PC-9 (cell line): ENCODE results near the gene ZNF429. TPM values are rescaled to one million over a fixed set of nuclear protein-coding genes. Genes with fewer than 3 reads are reported as not detected.

ENCODE experiments used
- BruUV-seq: library from RNA; stranded (reverse); fragments of 400-500 nt; replicated peaks from 2 replicates; lab custom pipeline; 2021; lab: Mats Ljungman, UMichigan
- CTCF ChIA-PET: fragments of 300-600 bp; sonication (Branson Sonifier 250); formaldehyde crosslinking; loops from one replicate; lab custom pipeline; 2022; ENCODE audit warnings: antibody characterized with exemption; lab: Charles Lee
- POLR2A ChIA-PET: fragments of 300-600 bp; sonication (Branson Sonifier 250); formaldehyde crosslinking; loops from one replicate; lab custom pipeline; 2022; ENCODE audit warnings: antibody characterized with exemption; ENCODE audit not compliant: unreplicated experiment; lab: Charles Lee
- DNase-seq, 2 experiments: peaks; one replicate each; pipeline versions ENCODE4 v3.0.0 to v3.0.0-alpha.2; 2015 to 2022; ENCODE audit warnings: mixed read lengths in 1 of 2
- H2AFZ ChIP-seq: fragments of 200-600 bp; sonication (generic); 2 replicates; pipeline ENCODE4 v1.8.1; 2017; ENCODE audit warnings: antibody characterized with exemption
- H3F3A ChIP-seq: fragments of 200-600 bp; sonication (generic); 2 replicates; pipeline ENCODE4 v1.8.1; 2017; ENCODE audit warnings: antibody characterized with exemption, mild to moderate bottlenecking, low read depth; ENCODE audit not compliant: insufficient read depth
- H3K27ac ChIP-seq: fragments of 200-600 bp; sonication (generic); 2 replicates; pipeline ENCODE4 v1.6.1; 2016; ENCODE audit warnings: mixed run types
- H3K27me3 ChIP-seq: fragments of 200-600 bp; sonication (generic); 2 replicates; pipeline ENCODE4 v1.6.1; 2016; ENCODE audit warnings: low read depth, mixed run types; ENCODE audit not compliant: insufficient read depth
- H3K36me3 ChIP-seq: fragments of 200-600 bp; sonication (generic); 2 replicates; pipeline ENCODE4 v1.6.1; 2016; ENCODE audit warnings: low read depth, mixed run types
- H3K4me1 ChIP-seq: fragments of 200-600 bp; sonication (generic); replicated peaks from 2 replicates; pipeline ENCODE4 v1.6.1; 2016; ENCODE audit warnings: mixed run types; ENCODE audit not compliant: insufficient read depth
- H3K4me2 ChIP-seq: fragments of 200-600 bp; sonication (generic); 2 replicates; pipeline ENCODE4 v1.6.1; 2017; ENCODE audit warnings: mixed run types
- H3K4me3 ChIP-seq: fragments of 200-600 bp; sonication (generic); 2 replicates; pipeline ENCODE4 v1.6.1; 2016; ENCODE audit warnings: mixed run types
- H3K79me2 ChIP-seq: fragments of 200-600 bp; sonication (generic); 2 replicates; pipeline ENCODE4 v1.6.1; 2017; ENCODE audit warnings: low read depth, mixed run types
- H3K9me2 ChIP-seq: fragments of 200-600 bp; sonication (generic); 2 replicates; pipeline ENCODE4 v1.8.1; 2017; ENCODE audit warnings: mild to moderate bottlenecking; ENCODE audit not compliant: insufficient read depth
- H3K9me3 ChIP-seq: fragments of 200-600 bp; sonication (generic); 2 replicates; pipeline ENCODE4 v1.8.1; 2016; ENCODE audit warnings: low read depth; ENCODE audit not compliant: insufficient read depth
- H4K20me1 ChIP-seq: fragments of 200-600 bp; sonication (generic); 2 replicates; pipeline ENCODE4 v1.8.1; 2017; ENCODE audit not compliant: insufficient read depth
- EZH2 ChIP-seq: fragments of 200-600 bp; sonication (generic); IDR thresholded peaks from 2 replicates; pipeline ENCODE4 v1.8.0; 2017; ENCODE audit warnings: antibody characterized with exemption, low read depth
- intact Hi-C: fragments of 100-400 bp; cut with micrococcal nuclease; formaldehyde crosslinking; loops from one replicate; pipeline ENCODE4 v1.10.0; 2022; ENCODE audit not compliant: unreplicated experiment
- total RNA-seq: library from RNA; stranded (reverse); gene quantifications from 2 replicates; pipeline ENCODE4 v1.2.3, GENCODE V29; 2021
- TF ChIP-seq, protein P1 (sequence below): fragments of 200-600 bp; sonication (generic); conservative IDR thresholded peaks from 2 replicates; pipeline ENCODE4 v1.6.1; 2017; ENCODE audit warnings: mixed run types, antibody characterized with exemption, mild to moderate bottlenecking, moderate library complexity

Gene ZNF429
- total RNA-seq, 1 experiment from 2014 or later: 10.0 TPM

GRCh38 chr19:21487969-21488368 lies 17.4 kb upstream of the ZNF429 start:
- Histone ChIP-seq H3K4me2 (no peak overlapping the region), H3K9me2 (no peaks in the 10 kb centered on the region), H3F3A (no peaks in the 10 kb centered on the region), H3K36me3 (no peaks in the 10 kb centered on the region), H3K4me1 (no peaks in the 10 kb centered on the region), H3K27ac (no peak overlapping the region), H3K27me3 (no peaks in the 10 kb centered on the region), H3K4me3 (no peak overlapping the region), H4K20me1 (no peaks in the 10 kb centered on the region), H2AFZ (no peak overlapping the region), H3K9me3 (peaks cover 10% of the 10 kb centered on the region), H3K79me2 (no peaks in the 10 kb centered on the region)
- no peak for TF ChIP-seq EZH2
- TF ChIP-seq, protein P1, sequence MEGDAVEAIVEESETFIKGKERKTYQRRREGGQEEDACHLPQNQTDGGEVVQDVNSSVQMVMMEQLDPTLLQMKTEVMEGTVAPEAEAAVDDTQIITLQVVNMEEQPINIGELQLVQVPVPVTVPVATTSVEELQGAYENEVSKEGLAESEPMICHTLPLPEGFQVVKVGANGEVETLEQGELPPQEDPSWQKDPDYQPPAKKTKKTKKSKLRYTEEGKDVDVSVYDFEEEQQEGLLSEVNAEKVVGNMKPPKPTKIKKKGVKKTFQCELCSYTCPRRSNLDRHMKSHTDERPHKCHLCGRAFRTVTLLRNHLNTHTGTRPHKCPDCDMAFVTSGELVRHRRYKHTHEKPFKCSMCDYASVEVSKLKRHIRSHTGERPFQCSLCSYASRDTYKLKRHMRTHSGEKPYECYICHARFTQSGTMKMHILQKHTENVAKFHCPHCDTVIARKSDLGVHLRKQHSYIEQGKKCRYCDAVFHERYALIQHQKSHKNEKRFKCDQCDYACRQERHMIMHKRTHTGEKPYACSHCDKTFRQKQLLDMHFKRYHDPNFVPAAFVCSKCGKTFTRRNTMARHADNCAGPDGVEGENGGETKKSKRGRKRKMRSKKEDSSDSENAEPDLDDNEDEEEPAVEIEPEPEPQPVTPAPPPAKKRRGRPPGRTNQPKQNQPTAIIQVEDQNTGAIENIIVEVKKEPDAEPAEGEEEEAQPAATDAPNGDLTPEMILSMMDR: no peak
- DNase-seq: no peak
- POLR2A ChIA-PET: no interaction called here
- no TSS peak for BruUV-seq
- intact Hi-C loops: no loop called here
- CTCF ChIA-PET: no interaction called here

DNA sequence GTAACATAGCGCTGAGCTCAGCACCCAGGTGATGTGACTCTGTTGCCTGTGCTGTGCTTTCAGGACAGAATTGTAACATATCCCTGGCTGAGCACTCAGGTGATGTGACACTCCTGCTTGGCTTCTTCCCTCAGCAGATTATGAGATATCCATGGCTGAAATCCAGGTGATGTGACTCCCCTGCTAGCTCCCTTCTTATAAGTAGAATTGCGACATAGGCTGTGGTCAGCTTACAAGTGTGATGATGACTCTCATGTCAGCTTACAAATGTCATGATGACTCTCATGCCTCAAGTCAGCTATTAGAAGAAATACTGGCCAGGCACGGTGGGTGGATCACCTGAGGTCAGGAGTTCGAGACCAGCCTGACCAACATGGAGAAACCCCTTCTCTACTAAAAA lies 14.3 kb upstream of the ZNF429 start:
- Histone ChIP-seq H3K36me3 (no peaks in the 10 kb centered on the region), H3K79me2 (no peaks in the 10 kb centered on the region), H3K27me3 (no peaks in the 10 kb centered on the region), H3F3A (no peaks in the 10 kb centered on the region), H3K9me2 (no peaks in the 10 kb centered on the region), H3K9me3 (peaks cover 6% of the 10 kb centered on the region; the same call in 1 of the 2 replicates), H4K20me1 (no peaks in the 10 kb centered on the region), H3K27ac (no peak overlapping the region), H2AFZ (no peak overlapping the region), H3K4me1 (no peaks in the 10 kb centered on the region), H3K4me3 (no peak overlapping the region), H3K4me2 (no peak overlapping the region)
- no TSS peak for BruUV-seq
- no peak for DNase-seq
- TF ChIP-seq, protein P1: no peak
- TF ChIP-seq EZH2: no peak
- intact Hi-C loops: no loop called here
- ChIA-PET POLR2A (no interaction called here), CTCF (no interaction called here)

- Histone ChIP-seq H3K4me1 (no peaks in the 10 kb centered on the region), H3K9me3 (no peaks in the 10 kb centered on the region), H3K36me3 (no peaks in the 10 kb centered on the region), H3K9me2 (no peaks in the 10 kb centered on the region), H3K4me3 (no peak overlapping the region), H3K79me2 (no peaks in the 10 kb centered on the region), H2AFZ (no peak overlapping the region), H3K27me3 (no peaks in the 10 kb centered on the region), H3K4me2 (no peak overlapping the region), H3F3A (no peaks in the 10 kb centered on the region), H4K20me1 (no peaks in the 10 kb centered on the region), H3K27ac (no peak overlapping the region)
- DNase-seq: peak in 1 of 2 experiments; percentile 49
- CTCF ChIA-PET: no interaction called here
- intact Hi-C loops: no loop called here
- POLR2A ChIA-PET: interaction anchor here (0.5 kb wide), 1 partner anchor 314 kb away, joined by 17 read pairs; no protein-coding TSS in a partner anchor
- no TSS peak for BruUV-seq
- no peak for TF ChIP-seq EZH2
Measured at GRCh38 chr19:21492947-21493906, 12.2 kb upstream of the ZNF429 start.
